Osteoblast (primary cell): ENCODE data around the gene MED20. TPM values are rescaled to one million over a fixed set of nuclear protein-coding genes. Genes with fewer than 3 reads are reported as not detected.

Source experiments
- DNase-seq: peaks from one replicate; pipeline ENCODE4 v3.0.0; 2011; ENCODE audit warnings: low spot score, mixed read lengths; ENCODE audit not compliant: insufficient read length; ENCODE audit errors: missing footprints
- H2AFZ ChIP-seq: 2 replicates; pipeline ENCODE4 v1.6.0; 2011; ENCODE audit warnings: mild to moderate bottlenecking, low read length
- H3K27ac ChIP-seq: 2 replicates; pipeline ENCODE4 v1.5.1; 2011; ENCODE audit warnings: mild to moderate bottlenecking, low read depth, low read length, moderate library complexity
- H3K27me3 ChIP-seq: 2 replicates; pipeline ENCODE4 v1.6.0; 2012; ENCODE audit warnings: mild to moderate bottlenecking, control low read depth, inconsistent platforms, low read length, moderate library complexity; ENCODE audit not compliant: insufficient read depth
- H3K36me3 ChIP-seq: 2 replicates; pipeline ENCODE4 v1.5.1; 2011; ENCODE audit warnings: mild to moderate bottlenecking, low read length, control low read depth, moderate library complexity; ENCODE audit not compliant: insufficient read depth
- H3K4me1 ChIP-seq: 2 replicates; pipeline ENCODE4 v1.5.1; 2011; ENCODE audit warnings: mild to moderate bottlenecking, low read length, control low read depth, moderate library complexity; ENCODE audit not compliant: insufficient read depth
- H3K4me2 ChIP-seq: 2 replicates; pipeline ENCODE4 v1.6.0; 2011; ENCODE audit warnings: mild to moderate bottlenecking, low read length; ENCODE audit not compliant: insufficient read depth
- H3K4me3 ChIP-seq: fragments of 200-600 bp; sonication (generic); 3 replicates; pipeline ENCODE4 v1.5.1; 2012; ENCODE audit warnings: mild to moderate bottlenecking, low read length, inconsistent platforms; ENCODE audit not compliant: insufficient read depth
- H3K79me2 ChIP-seq: 2 replicates; pipeline ENCODE4 v1.6.0; 2012; ENCODE audit warnings: mild to moderate bottlenecking, low read length, control low read depth, inconsistent platforms; ENCODE audit not compliant: insufficient read depth
- H3K9me3 ChIP-seq: 2 replicates; pipeline ENCODE4 v1.5.1; 2011; ENCODE audit warnings: low read depth, low read length, control low read depth
- H4K20me1 ChIP-seq: 2 replicates; pipeline ENCODE4 v1.6.0; 2012; ENCODE audit warnings: mild to moderate bottlenecking, low read length, control low read depth; ENCODE audit not compliant: insufficient read depth
- CTCF ChIP-seq: IDR thresholded peaks from 2 replicates; pipeline ENCODE4 v1.5.1; 2011; ENCODE audit warnings: mild to moderate bottlenecking, low read depth, low read length, moderate library complexity; ENCODE audit errors: extremely low read depth
- total RNA-seq: library from RNA; depleted of rRNA; stranded (reverse); fragments of >200 nt; gene quantifications from 2 replicates; pipeline ENCODE4 v1.2.3, GENCODE V29; 2012

MED20 gene
- total RNA-seq, 1 donor, result 30.8 TPM

- Histone ChIP-seq H3K4me2 (no peak overlapping the region), H4K20me1 (peaks cover 46% of the 10 kb centered on the region), H3K36me3 (peaks cover 71% of the 10 kb centered on the region), H3K4me3 (no peak overlapping the region), H3K4me1 (peaks cover 40% of the 10 kb centered on the region), H3K27ac (no peak overlapping the region), H3K27me3 (no peaks in the 10 kb centered on the region), H3K79me2 (peaks cover 37% of the 10 kb centered on the region), H2AFZ (no peak overlapping the region), H3K9me3 (no peaks in the 10 kb centered on the region)
- DNase-seq, result no peak
- no peak for TF ChIP-seq CTCF
Measured at GRCh38 chr6:41935193-41935574, 14.2 kb upstream of the MED20 start.

- Histone ChIP-seq H4K20me1 (peaks cover 41% of the 10 kb centered on the region), H3K4me2 (no peak overlapping the region), H3K27me3 (no peaks in the 10 kb centered on the region), H3K79me2 (peaks cover 31% of the 10 kb centered on the region), H2AFZ (no peak overlapping the region), H3K36me3 (peaks cover 78% of the 10 kb centered on the region), H3K27ac (no peak overlapping the region), H3K4me1 (peaks cover 33% of the 10 kb centered on the region), H3K4me3 (no peak overlapping the region), H3K9me3 (no peaks in the 10 kb centered on the region)
- no peak for DNase-seq
- no peak for TF ChIP-seq CTCF
Measured at GRCh38 chr6:41934278-41935192, 13.6 kb upstream of the MED20 start.

GRCh38 chr6:41932378-41932777 is 11.4 kb upstream of the MED20 start:
- no peaks in the 10 kb centered on the region for H3K9me3 ChIP-seq
- no peak overlapping the region for H3K4me3 ChIP-seq
- H3K4me1 ChIP-seq, result peaks cover 19% of the 10 kb centered on the region
- no peak for DNase-seq
- no peak overlapping the region for H3K27ac ChIP-seq
- no peak overlapping the region for H3K4me2 ChIP-seq
- H2AFZ ChIP-seq, result no peak overlapping the region
- H4K20me1 ChIP-seq, result peaks cover 36% of the 10 kb centered on the region
- TF ChIP-seq CTCF, result no peak
- peaks cover 23% of the 10 kb centered on the region for H3K79me2 ChIP-seq
- H3K27me3 ChIP-seq, result no peaks in the 10 kb centered on the region
- peaks cover 92% of the 10 kb centered on the region for H3K36me3 ChIP-seq

- no peak for TF ChIP-seq CTCF
- H3K27me3 ChIP-seq, result no peaks in the 10 kb centered on the region
- H4K20me1 ChIP-seq, result peaks cover 30% of the 10 kb centered on the region
- peaks cover 91% of the 10 kb centered on the region for H3K36me3 ChIP-seq
- no peak overlapping the region for H3K27ac ChIP-seq
- peaks cover 19% of the 10 kb centered on the region for H3K4me1 ChIP-seq
- no peak overlapping the region for H2AFZ ChIP-seq
- no peak overlapping the region for H3K4me2 ChIP-seq
- no peak for DNase-seq
- H3K9me3 ChIP-seq, result no peaks in the 10 kb centered on the region
- H3K79me2 ChIP-seq, result peaks cover 23% of the 10 kb centered on the region
- no peak overlapping the region for H3K4me3 ChIP-seq
Measured at GRCh38 chr6:41931792-41932191, 10.9 kb upstream of the MED20 start.
